Measurements from ENCODE around the gene USP7. TPM values are rescaled to one million over a fixed set of nuclear protein-coding genes. Genes with fewer than 3 reads are reported as not detected.

Gene USP7
- total RNA-seq, 1 donor from 2014 or later = 66.9 TPM

GRCh38 chr16:8887952-8888560 lies 75.7 kb downstream of the USP7 start:
- Histone ChIP-seq H3K36me3 (ENCODE audit: control insufficient read depth, insufficient read depth, low read length) (peaks cover 6% of the 10 kb centered on the region), H3K27me3 (ENCODE audit: control insufficient read depth, insufficient read depth, low read length) (no peaks in the 10 kb centered on the region), H3K4me3 (ENCODE audit: low read depth, low read length) (no peak overlapping the region)
- DNase-seq (ENCODE audit: low read depth) = no peak
- no peak for TF ChIP-seq CTCF (IDR thresholded peaks at IDR 0.05; ENCODE audit: insufficient read depth, low read length, poor library complexity, severe bottlenecking)

- Histone ChIP-seq H3K36me3 (ENCODE audit: control insufficient read depth, insufficient read depth, low read length) (peaks cover 6% of the 10 kb centered on the region), H3K27me3 (ENCODE audit: control insufficient read depth, insufficient read depth, low read length) (no peaks in the 10 kb centered on the region), H3K4me3 (ENCODE audit: low read depth, low read length) (no peak overlapping the region)
- no peak for DNase-seq (ENCODE audit: low read depth)
- no peak for TF ChIP-seq CTCF (IDR thresholded peaks at IDR 0.05; ENCODE audit: insufficient read depth, low read length, poor library complexity, severe bottlenecking)
Measured at GRCh38 chr16:8887431-8887765, 76.3 kb downstream of the USP7 start.

GRCh38 chr16:8886593-8887430 lies 76.9 kb downstream of the USP7 start:
- no peak for TF ChIP-seq CTCF (IDR thresholded peaks at IDR 0.05; ENCODE audit: insufficient read depth, low read length, poor library complexity, severe bottlenecking)
- no peak for DNase-seq (ENCODE audit: low read depth)
- H3K27me3 ChIP-seq (ENCODE audit: control insufficient read depth, insufficient read depth, low read length) = no peaks in the 10 kb centered on the region
- H3K4me3 ChIP-seq (ENCODE audit: low read depth, low read length) = no peak overlapping the region
- H3K36me3 ChIP-seq (ENCODE audit: control insufficient read depth, insufficient read depth, low read length) = peaks cover 6% of the 10 kb centered on the region

GRCh38 chr16:8885674-8886592 lies 77.8 kb downstream of the USP7 start:
- peaks cover 6% of the 10 kb centered on the region for H3K36me3 ChIP-seq (ENCODE audit: control insufficient read depth, insufficient read depth, low read length)
- H3K4me3 ChIP-seq (ENCODE audit: low read depth, low read length) = no peak overlapping the region
- no peaks in the 10 kb centered on the region for H3K27me3 ChIP-seq (ENCODE audit: control insufficient read depth, insufficient read depth, low read length)
- DNase-seq (ENCODE audit: low read depth) = no peak
- TF ChIP-seq CTCF (IDR thresholded peaks at IDR 0.05; ENCODE audit: insufficient read depth, low read length, poor library complexity, severe bottlenecking) = peak; percentile 22

- no peak for DNase-seq (ENCODE audit: low read depth)
- peaks cover 2% of the 10 kb centered on the region for H3K36me3 ChIP-seq (ENCODE audit: control insufficient read depth, insufficient read depth, low read length)
- TF ChIP-seq CTCF (IDR thresholded peaks at IDR 0.05; ENCODE audit: insufficient read depth, low read length, poor library complexity, severe bottlenecking) = no peak
- no peak overlapping the region for H3K4me3 ChIP-seq (ENCODE audit: low read depth, low read length)
- H3K27me3 ChIP-seq (ENCODE audit: control insufficient read depth, insufficient read depth, low read length) = no peaks in the 10 kb centered on the region
Measured at GRCh38 chr16:8882725-8883377, 80.9 kb downstream of the USP7 start.
